GM18861 (cell line): ENCODE measurements around the gene AUTS2.

Experiments
- ATAC-seq: cut with Tn5 transposase; IDR thresholded peaks from one replicate; pipeline ENCODE4 v1.9.1; 2021; ENCODE audit not compliant: unreplicated experiment

Gene AUTS2

GRCh38 chr7:70554646-70555045 is 956.4 kb downstream of the AUTS2 start:
- no peak for ATAC-seq

DNA sequence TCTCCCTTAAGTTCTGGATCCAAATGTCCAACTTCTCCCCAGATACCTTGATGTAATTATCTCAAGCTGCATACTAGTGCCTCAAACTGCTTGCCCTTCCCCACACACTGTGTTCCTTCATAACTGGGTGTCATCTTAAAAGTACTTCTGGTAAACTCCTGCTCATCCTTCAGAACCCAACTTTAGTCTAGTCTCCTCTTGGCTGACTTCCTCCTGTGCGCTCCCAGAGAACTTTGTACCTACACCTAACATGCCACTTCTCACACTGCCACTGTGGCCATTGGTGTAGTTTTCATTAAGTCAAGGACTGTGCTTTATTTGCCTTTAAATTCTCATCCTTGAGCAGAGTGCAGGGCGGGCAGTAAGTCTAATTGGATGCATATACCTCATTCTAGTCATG is 958.5 kb downstream of the AUTS2 start:
- no peak for ATAC-seq

DNA sequence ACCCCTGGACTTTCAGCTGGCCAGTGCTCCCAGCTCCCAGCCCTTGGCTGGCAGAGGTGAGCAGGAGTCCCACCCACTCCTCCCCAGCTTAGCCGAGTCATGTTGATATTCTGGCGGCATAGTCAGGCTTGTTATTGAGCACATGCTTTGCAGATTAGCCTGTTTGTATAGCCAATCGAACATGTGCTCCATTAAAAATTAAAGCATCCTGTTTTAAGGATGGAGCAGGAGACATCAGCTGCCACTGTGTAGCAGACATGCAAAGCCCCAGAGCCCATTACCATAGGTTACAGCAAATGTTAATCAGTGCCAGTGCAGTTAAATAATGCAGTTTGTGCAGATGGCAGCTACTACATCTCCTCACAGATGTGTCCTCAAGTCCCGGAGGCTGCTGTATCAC is 959.1 kb downstream of the AUTS2 start:
- ATAC-seq, result no peak

- ATAC-seq, result no peak
Observed at GRCh38 chr7:70559815-70560214, 961.5 kb downstream of the AUTS2 start.

GRCh38 chr7:70563960-70564359 is 965.7 kb downstream of the AUTS2 start:
- ATAC-seq, result no peak

- ATAC-seq, result no peak
Observed at GRCh38 chr7:70565721-70566370, 967.6 kb downstream of the AUTS2 start.

DNA sequence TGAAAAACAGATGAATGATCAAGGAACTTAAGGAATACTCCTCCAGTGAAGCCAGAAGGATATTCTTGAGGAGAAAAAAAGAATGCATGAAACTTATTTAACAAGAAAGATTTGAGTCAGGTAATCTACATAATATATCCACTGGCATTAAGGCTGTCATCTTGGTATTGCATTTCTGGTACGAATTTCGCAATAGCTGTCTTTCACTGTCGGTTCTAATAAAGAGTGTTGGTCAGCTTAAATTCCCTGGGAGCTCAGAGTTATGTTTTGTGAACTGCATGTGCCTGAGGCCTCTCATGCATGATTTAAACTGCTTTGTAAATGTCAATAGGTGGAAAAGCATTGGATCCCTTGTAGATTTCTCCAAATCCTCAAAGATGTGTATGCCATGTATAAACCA is 968.4 kb downstream of the AUTS2 start:
- no peak for ATAC-seq

DNA sequence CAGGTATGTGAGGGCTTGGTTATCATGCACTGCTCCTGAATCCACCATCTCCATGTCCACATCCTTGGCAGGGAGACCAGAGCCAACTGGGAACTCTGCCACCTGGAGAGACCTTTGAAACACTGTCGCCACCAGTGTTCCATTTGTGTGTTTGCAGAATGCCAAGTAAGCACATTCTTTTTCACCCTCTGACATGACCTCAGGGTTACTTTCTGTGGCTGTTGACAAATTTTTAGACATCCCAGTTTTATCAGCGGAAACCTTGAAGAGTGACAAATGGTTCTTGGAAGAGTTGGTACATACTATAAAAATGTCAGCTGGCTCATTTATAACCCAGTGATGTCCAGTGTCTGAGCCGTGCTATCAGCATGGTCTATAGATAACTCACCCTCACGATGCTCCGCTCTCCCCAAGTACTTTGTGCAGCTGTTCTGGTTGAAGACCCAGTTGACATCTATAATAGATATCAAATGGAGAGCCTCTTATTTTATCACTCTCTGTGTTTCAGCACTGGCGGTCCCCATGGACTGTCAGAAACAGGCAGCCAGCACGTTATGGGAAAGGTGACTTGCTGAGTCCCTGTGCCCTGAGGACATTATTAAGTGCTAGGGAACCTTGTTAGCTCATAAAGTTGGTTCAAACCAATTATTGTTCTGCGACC is 970.5 kb downstream of the AUTS2 start:
- no peak for ATAC-seq

GRCh38 chr7:70569335-70569819 is 971.1 kb downstream of the AUTS2 start:
- no peak for ATAC-seq

DNA sequence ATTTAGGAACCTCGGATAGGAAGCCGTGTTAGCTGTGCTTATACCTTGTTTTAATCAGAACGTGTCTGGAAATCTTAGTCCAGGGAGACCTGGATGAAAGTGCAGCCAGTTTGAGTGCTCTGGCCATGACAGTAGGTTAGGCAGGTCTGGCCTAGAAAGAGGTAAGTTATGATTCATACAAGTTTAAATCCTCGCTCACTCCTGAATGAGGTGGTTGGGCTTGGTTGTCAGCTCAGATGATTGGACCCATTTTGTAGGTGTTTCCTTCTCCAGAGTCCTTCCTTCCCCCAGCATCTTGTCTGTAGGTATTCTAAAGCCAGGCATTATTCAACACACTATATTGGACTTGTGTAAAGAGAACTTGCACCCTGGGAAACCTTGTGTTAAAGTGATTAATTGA is 971.8 kb downstream of the AUTS2 start:
- ATAC-seq, result no peak

DNA sequence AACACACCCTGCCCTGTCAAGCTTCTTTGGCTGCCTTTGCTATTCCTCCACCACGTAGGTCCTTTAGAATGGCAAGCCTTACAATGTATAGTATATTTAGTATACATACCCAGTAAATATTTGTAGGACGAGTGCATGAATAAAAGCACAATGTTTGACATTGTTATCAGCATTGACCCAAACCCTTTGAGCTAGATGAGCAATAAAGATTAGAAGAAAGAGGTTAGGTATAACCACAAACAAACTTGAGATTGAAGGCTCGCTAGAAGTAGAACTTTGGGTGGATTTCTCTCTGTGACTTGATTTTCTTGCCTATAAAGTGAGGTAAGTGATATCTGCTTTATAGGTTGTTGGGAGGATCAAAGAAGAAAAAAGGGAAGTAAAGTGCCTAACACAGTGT is 972.7 kb downstream of the AUTS2 start:
- ATAC-seq, result no peak

- no peak for ATAC-seq
Observed at GRCh38 chr7:70571403-70571934, 973.2 kb downstream of the AUTS2 start.

DNA sequence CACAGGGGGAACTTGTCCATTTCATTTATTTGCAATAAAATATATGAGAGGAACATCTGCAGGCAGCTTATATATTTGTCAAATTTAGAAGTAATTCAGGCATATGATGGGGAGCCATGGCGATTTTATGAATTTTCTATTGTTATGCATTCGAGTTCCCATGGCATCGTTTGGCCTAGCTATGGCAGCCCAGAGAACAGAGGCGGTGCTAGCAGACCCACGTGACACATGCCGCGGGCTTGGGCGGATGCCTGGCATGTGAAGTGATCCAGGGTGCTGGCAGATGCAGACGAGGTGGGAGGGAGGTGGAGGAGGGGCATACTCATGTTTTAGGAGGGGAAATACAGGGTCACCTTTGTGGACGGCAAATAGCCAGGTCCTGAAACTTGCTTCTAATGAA is 973.7 kb downstream of the AUTS2 start:
- no peak for ATAC-seq

GRCh38 chr7:70572571-70572970 is 974.3 kb downstream of the AUTS2 start:
- ATAC-seq, result no peak

GRCh38 chr7:70573071-70573661 is 974.9 kb downstream of the AUTS2 start:
- no peak for ATAC-seq

DNA sequence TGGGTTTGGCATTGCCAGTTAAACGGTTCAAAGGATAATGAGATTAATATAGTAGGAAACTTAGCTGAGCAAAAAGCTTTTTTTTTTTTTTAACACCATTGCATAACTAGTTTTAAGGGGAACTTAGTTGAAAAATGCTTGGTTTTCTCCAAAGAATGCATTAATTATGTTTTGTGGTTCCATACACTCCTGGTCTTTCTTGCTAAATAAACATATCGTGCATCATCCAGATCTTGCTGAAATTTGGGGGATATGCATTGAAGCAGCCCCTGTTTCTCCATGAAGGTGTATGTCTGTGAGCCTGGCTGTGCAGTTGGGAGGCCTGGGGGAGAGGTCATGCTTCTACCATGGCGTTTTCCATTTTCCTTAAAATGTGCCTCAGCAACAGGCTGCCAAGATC is 975.4 kb downstream of the AUTS2 start:
- ATAC-seq, result no peak

DNA sequence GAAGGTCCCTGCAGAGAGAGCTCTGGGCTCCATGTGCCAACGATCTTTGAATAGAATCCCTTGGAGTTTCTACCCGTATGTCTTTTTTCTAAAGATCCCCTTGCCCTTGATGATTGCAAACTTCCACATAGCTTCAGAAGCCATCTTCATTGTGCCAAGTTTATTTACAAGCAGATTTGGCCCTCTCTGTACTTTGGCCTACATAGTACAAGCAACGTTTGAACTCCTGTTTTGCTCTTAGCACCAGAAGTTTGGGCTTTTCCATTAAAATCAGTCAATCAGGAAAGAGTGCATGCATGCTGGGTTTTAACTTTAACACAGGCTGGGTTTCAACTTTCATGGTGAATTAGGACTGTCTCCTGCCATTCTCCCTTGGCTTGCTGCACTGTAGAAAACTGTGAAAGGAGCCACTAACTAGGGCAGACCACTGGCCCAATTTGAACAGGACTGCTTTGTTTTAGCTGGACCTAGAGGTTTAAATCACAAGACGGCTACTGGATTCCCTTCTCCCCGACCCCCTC is 976.1 kb downstream of the AUTS2 start:
- ATAC-seq, result no peak

DNA sequence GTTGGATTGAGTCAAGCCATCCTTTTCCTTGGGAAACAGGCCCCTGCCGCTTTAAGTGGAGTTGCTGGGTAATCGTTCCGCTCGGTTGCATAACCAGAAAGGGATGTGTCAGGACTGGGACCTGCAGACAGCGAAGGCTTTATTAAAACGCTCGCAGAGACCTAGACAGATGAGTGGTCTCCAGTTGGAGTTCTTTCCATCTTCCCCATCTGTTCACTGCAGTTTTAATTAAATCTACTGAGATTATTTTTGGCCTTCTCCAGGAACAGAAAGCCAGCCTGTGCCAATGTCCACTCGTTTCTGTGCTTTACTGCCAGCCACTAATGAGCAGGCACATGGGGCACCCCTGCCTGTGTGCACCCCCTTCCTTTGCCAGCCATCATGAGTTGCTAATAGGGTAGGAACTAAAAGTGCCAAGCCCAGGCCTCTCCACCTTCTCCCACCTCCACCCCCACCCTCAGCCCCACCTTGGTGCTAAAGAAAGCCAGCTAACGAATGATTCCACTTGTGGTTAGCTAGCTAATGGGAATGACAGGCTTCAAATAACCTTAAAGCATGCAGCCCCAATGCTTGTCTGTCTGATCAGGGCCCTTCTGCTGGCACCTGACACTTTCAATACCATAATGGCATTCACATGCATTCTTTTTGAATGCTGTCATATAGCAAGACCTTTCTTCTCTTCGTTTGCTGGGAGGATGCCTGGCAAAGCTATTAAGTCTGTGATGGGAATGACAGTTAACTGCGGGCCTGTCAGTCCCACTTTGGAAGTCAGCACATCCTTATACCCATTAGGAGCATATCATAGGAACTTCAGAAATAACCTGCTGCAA is 976.9 kb downstream of the AUTS2 start:
- no peak for ATAC-seq

DNA sequence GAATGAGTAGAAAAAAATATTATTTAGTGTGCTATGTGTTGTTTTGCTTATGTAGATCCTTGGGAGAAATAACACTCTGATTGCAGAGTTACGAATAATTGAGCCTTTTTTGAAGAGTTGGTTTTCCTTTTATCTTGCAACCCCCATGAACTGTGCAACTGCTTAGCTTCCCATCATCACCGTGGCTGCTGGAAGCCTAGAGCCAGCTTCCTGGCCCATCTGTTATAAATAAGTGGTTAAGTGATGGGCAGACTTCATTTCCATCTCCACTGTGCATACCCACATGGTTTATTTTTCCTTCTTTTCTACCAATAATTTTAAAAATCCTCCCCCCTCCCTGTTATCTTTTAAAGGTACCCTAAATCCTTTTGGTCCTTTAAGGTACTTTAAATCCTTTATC is 978.8 kb downstream of the AUTS2 start:
- no peak for ATAC-seq

- ATAC-seq, result no peak
Observed at GRCh38 chr7:70578131-70578530, 979.9 kb downstream of the AUTS2 start.
